Middle frontal gyrus (tissue), 1 donor: ENCODE measurements around the gene LRCH2.

ENCODE experiments used
- DNase-seq: peaks from one replicate; pipeline ENCODE4 v3.0.0-alpha.2; 2015; ENCODE audit warnings: low spot score; ENCODE audit errors: extremely low spot score

The LRCH2 gene

DNA sequence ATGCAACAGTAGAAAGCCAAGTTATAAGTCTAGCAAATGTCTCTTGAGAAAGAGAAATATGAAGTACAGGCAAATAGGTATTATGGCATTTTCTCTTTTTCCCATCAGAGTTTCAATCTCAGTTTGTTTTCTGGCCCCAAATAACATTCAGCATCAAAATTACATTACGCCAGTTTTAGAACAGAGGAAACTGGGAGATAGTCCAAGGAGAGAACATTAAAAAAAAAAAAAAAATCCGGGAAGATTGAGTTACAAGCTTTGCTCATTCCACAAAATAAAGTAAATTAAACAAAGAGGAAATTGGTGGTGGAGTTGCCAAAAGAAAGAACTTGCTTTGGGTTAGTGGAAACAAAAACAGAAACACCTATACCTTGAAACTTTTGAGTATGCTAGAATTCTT, 166.1 kb downstream of the LRCH2 start:
- no peak for DNase-seq

DNA sequence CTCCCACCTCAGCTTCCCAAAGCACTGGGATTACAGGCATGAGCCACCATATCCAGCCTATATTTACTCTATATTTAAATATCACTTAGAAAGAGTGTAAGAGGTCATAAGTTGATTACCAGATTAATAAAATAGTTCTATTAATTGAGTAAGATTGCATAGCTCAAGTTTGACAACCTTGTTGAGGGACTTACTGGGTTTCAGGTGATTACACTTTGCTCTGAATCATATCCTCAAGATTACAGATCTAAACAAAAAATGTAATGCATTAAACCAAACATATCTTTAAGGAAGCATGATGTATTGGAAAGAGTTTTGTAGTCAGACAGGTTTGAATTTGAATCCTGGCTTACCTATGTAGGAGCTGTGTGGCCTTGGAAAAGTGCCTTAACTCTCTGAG, 168.6 kb downstream of the LRCH2 start:
- DNase-seq = no peak
